ENCODE data around the gene MTTP.

MTTP gene

DNA sequence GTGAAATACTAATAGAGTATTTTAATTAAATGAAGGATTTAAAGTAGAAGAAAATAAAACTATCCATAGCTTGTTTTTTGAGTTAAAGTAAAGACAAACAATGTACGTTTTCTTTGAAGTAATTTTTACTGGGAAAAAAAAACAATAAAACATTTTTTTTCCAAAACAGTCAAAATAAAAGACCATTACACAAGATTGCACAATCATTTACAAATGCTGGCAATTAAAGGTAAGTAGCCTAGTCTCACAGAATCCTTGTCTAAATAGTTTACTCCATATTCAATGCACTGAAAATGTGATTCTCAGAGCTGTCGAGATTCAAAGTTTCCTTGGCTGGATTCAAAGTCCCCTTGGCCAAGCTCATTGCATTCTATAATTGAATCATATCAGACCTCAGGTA lies 61.8 kb downstream of the MTTP start:
- no peak for DNase-seq (ENCODE audit: low read depth)
- TF ChIP-seq, protein P1, sequence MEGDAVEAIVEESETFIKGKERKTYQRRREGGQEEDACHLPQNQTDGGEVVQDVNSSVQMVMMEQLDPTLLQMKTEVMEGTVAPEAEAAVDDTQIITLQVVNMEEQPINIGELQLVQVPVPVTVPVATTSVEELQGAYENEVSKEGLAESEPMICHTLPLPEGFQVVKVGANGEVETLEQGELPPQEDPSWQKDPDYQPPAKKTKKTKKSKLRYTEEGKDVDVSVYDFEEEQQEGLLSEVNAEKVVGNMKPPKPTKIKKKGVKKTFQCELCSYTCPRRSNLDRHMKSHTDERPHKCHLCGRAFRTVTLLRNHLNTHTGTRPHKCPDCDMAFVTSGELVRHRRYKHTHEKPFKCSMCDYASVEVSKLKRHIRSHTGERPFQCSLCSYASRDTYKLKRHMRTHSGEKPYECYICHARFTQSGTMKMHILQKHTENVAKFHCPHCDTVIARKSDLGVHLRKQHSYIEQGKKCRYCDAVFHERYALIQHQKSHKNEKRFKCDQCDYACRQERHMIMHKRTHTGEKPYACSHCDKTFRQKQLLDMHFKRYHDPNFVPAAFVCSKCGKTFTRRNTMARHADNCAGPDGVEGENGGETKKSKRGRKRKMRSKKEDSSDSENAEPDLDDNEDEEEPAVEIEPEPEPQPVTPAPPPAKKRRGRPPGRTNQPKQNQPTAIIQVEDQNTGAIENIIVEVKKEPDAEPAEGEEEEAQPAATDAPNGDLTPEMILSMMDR (IDR thresholded peaks at IDR 0.05; ENCODE audit: insufficient read depth, low read depth, low read length, missing control alignments) = no peak
- no peak overlapping the region for H3K4me3 ChIP-seq (ENCODE audit: low read length)

DNA sequence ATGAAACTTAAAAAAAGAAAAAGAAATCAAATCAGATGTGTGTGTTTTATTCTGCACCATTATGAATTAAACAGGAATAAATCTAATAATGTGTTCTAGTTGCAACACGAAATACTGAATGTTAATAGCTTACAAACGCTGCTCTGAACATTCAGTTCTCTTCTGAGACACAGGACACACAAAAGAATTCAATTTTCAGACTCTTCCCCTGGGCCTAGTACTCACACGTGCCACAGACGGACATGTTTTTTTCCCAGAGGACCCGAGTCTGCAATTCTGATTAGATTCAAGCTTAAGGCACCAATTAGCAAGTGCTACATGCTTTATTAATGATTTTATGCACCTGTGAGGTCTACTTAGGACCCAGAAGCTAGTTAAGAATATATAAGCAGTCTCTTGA lies 62.5 kb downstream of the MTTP start:
- DNase-seq (ENCODE audit: low read depth) = no peak
- no peak overlapping the region for H3K4me3 ChIP-seq (ENCODE audit: low read length)
- TF ChIP-seq, protein P1 (IDR thresholded peaks at IDR 0.05; ENCODE audit: insufficient read depth, low read depth, low read length, missing control alignments) = no peak

DNA sequence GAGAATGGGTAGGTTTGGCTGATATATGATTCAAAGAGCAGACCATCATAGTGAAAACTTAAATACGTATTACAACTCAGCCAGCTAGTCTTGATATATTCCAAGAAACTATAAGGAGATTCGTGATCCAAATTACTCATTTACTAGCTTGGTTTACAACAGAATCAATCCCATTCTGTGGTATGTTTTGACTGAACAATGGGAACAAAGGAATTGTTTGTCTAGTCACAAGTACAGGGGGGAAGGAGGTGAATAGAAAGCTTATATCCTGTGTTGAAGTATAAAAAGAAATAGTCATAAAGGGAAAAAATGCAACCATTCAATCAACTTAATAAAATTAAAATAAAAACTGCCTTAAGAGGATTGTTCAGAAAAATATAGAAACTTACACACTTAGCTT lies 66.1 kb downstream of the MTTP start:
- DNase-seq (ENCODE audit: low read depth) = no peak
- TF ChIP-seq, protein P1 (IDR thresholded peaks at IDR 0.05; ENCODE audit: insufficient read depth, low read depth, low read length, missing control alignments) = no peak

DNA sequence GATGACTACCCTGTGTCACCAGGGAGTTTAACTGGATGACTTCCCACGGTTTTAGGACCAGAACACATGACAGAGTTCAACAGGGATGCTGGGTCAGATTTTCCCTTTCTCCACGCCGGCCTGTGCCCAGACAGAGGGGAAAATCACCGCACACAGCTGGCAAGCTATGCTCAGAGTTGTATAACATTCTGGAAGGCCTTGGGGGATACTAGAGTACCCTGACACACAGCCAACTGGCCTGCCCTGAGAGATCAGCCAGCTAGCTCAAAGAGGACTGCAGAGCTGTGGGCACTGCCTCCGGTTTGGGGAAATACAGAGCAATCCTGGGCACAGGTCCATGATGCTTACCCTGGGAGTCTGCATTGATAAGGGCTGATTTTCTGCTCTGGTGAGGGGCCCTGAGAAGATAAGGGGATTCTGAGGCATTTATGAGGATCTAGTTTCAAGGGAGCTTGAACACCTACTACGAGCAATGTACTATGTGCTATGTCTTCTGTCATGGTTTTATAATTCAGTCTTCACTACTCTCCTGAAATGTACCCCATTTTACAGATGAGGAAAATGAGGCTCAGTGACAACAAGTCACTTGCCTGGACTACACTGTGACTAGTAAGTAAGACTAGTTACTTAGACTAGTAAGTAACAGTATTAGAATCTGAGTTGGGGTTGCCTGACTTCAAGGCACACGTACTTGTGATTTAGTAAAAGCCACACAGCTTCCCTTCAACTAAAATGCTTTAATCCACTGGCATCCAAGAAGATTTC lies 68.3 kb downstream of the MTTP start:
- TF ChIP-seq, protein P1 (IDR thresholded peaks at IDR 0.05; ENCODE audit: insufficient read depth, low read depth, low read length, missing control alignments) = no peak
- no peak overlapping the region for H3K4me3 ChIP-seq (ENCODE audit: low read length)
- DNase-seq (ENCODE audit: low read depth) = no peak

More for the DNA sequence above, 66.1 kb downstream of the MTTP start:
- no peak overlapping the region for H3K4me3 ChIP-seq (ENCODE audit: low read length)

DNA sequence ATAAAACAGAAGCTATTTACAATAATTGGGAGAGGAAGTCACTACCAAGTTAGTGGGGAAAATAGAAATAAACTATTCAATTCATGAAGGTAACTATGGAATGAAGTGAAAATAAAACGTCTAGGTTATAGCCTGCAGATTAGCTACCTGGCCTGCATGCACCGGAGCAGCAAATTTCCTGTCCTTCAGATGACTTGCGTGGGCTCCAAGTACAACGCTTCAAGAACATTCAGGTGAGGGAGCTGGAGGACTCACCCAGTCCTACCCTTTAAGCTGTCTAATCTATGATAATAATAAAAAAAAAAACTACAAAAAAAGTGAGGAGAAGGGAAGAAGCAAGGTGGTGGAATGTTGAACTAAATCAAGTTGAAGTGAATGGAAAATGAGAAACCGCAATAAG lies 69.8 kb downstream of the MTTP start:
- TF ChIP-seq, protein P1 (IDR thresholded peaks at IDR 0.05; ENCODE audit: insufficient read depth, low read depth, low read length, missing control alignments) = no peak
- no peak overlapping the region for H3K4me3 ChIP-seq (ENCODE audit: low read length)
- no peak for DNase-seq (ENCODE audit: low read depth)

DNA sequence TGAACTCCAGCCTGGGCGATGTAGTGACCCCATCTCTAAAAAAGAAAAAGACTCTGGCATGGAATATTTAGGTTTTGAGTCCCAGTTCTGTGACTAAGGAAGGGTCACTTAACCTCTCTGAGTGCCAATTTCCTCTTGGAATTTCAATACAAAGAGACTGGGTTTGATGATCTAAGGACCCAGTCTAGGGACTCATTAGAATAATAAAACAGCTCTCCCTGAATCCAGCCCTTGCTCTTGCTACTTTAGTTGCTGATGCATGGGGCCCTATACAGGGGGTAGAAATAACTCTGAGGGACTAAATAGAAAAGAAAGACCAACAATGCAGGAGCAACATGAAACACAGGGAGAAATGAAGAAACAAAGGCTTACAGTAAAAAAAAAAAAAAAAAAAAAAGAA lies 70.4 kb downstream of the MTTP start:
- no peak overlapping the region for H3K4me3 ChIP-seq (ENCODE audit: low read length)
- no peak for DNase-seq (ENCODE audit: low read depth)
- TF ChIP-seq, protein P1 (IDR thresholded peaks at IDR 0.05; ENCODE audit: insufficient read depth, low read depth, low read length, missing control alignments) = no peak

DNA sequence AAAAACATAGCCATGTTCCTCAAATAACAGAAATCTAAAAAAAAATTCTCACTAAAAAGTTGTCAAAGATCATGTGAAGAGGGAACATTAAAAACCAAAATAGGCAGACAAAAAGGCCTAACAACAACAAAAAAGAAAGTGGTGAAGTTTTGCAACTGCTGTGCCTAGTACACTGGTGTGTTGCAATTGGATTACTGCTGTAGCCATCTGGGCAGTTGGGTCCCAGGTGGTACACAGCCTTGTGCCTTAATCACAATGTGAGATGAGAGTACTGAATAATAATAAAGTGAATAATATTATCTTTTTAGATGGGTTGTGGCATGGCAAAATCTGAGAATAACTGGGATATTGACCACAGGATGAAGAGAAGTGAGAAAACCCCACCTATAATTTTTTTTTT lies 71.0 kb downstream of the MTTP start:
- no peak overlapping the region for H3K4me3 ChIP-seq (ENCODE audit: low read length)
- no peak for DNase-seq (ENCODE audit: low read depth)

More for the DNA sequence above, 71.0 kb downstream of the MTTP start:
- TF ChIP-seq, protein P1 (IDR thresholded peaks at IDR 0.05; ENCODE audit: insufficient read depth, low read depth, low read length, missing control alignments) = no peak

Measured in epithelial cell of esophagus (primary cell).